Dermis microvascular lymphatic vessel endothelial cell (primary cell): ENCODE data around the gene NR2C1. TPM values are rescaled to one million over a fixed set of nuclear protein-coding genes. Genes with fewer than 3 reads are reported as not detected.

Source experiments
- DNase-seq, 2 donors: peaks; one replicate each; pipeline versions ENCODE4 v3.0.0 to v3.0.0-alpha.2; 2010; ENCODE audit warnings: low read depth in 2 of 2
- total RNA-seq: library from RNA; depleted of rRNA; stranded (reverse); fragments of >200 nt; gene quantifications from 2 replicates; pipeline ENCODE4 v1.2.1, GENCODE V29; 2014

Gene NR2C1
- total RNA-seq, 1 donor from 2014 or later: 13.9 TPM

GRCh38 chr12:95085612-95086011 lies 12.2 kb upstream of the NR2C1 start:
- DNase-seq: no peak

GRCh38 chr12:95083938-95084337 lies 10.5 kb upstream of the NR2C1 start:
- DNase-seq: peak in 1 of 2 donors; percentile 66

- no peak for DNase-seq
Measured at GRCh38 chr12:95083471-95083870, 10.1 kb upstream of the NR2C1 start.

- no peak for DNase-seq
Measured at GRCh38 chr12:95077341-95077740, 3.9 kb upstream of the NR2C1 start.

GRCh38 chr12:95074766-95075165 lies 1.3 kb upstream of the NR2C1 start:
- no peak for DNase-seq

GRCh38 chr12:95073698-95074520 lies 491 bp upstream of the NR2C1 start:
- no peak for DNase-seq

- no peak for DNase-seq
Measured at GRCh38 chr12:95070378-95070777, 3.0 kb downstream of the NR2C1 start.

- DNase-seq: no peak
Measured at GRCh38 chr12:95066091-95066855, 7.1 kb downstream of the NR2C1 start.

- no peak for DNase-seq
Measured at GRCh38 chr12:95060951-95061350, 12.5 kb downstream of the NR2C1 start.

GRCh38 chr12:95059984-95060383 lies 13.4 kb downstream of the NR2C1 start:
- DNase-seq: no peak

GRCh38 chr12:95057424-95057823 lies 16.0 kb downstream of the NR2C1 start:
- no peak for DNase-seq

GRCh38 chr12:95055057-95055456 lies 18.4 kb downstream of the NR2C1 start:
- no peak for DNase-seq

- DNase-seq: no peak
Measured at GRCh38 chr12:95054206-95054605, 19.2 kb downstream of the NR2C1 start.

- DNase-seq: no peak
Measured at GRCh38 chr12:95051241-95051640, 22.2 kb downstream of the NR2C1 start.

- no peak for DNase-seq
Measured at GRCh38 chr12:95037906-95038305, 35.5 kb downstream of the NR2C1 start.

GRCh38 chr12:95034750-95035149 lies 38.7 kb downstream of the NR2C1 start:
- no peak for DNase-seq

GRCh38 chr12:95022477-95022876 lies 50.9 kb downstream of the NR2C1 start:
- no peak for DNase-seq

- DNase-seq: no peak
Measured at GRCh38 chr12:95017482-95017881, 55.9 kb downstream of the NR2C1 start.

- no peak for DNase-seq
Measured at GRCh38 chr12:95016120-95016519, 57.3 kb downstream of the NR2C1 start.

GRCh38 chr12:95014554-95014953 lies 58.9 kb downstream of the NR2C1 start:
- no peak for DNase-seq

- DNase-seq: no peak
Measured at GRCh38 chr12:95006206-95006605, 67.2 kb downstream of the NR2C1 start.

GRCh38 chr12:95004610-95005009 lies 68.8 kb downstream of the NR2C1 start:
- DNase-seq: no peak

- DNase-seq: no peak
Measured at GRCh38 chr12:95003921-95004272, 69.5 kb downstream of the NR2C1 start.
